Ectodermal cell (in vitro differentiated cells): ENCODE data around the gene NOL12.
"Not testable (repeated sequence)": the region's sequence is repeated elsewhere in the genome, so short reads cannot be mapped to it uniquely, and the experiment has no call there.

Experiments
- H3K27ac ChIP-seq: 2 replicates; pipeline ENCODE4 v1.7.0; 2013; ENCODE audit warnings: mild to moderate bottlenecking, low read depth, low read length; ENCODE audit not compliant: insufficient read depth, poor library complexity, severe bottlenecking
- H3K27me3 ChIP-seq: 2 replicates; pipeline ENCODE4 v1.7.0; 2013; ENCODE audit warnings: mild to moderate bottlenecking, low read length; ENCODE audit not compliant: insufficient read depth, control insufficient read depth, poor library complexity, severe bottlenecking
- H3K36me3 ChIP-seq: one replicate; pipeline ENCODE4 v1.7.0; 2013; ENCODE audit warnings: low read length; ENCODE audit not compliant: control insufficient read depth, insufficient read depth
- H3K4me1 ChIP-seq: one replicate; pipeline ENCODE4 v1.7.0; 2013; ENCODE audit warnings: low read length; ENCODE audit not compliant: control insufficient read depth, insufficient read depth
- H3K4me3 ChIP-seq: 2 replicates; pipeline ENCODE4 v1.7.0; 2013; ENCODE audit warnings: low read depth, low read length, control low read depth; ENCODE audit not compliant: insufficient read depth
- H3K9me3 ChIP-seq: 2 replicates; pipeline ENCODE4 v1.7.0; 2013; ENCODE audit warnings: mild to moderate bottlenecking, low read length, moderate library complexity; ENCODE audit not compliant: control insufficient read depth
- WGBS, 2 experiments: methylation state at CpG; one replicate each; pipeline ENCODE4 v1.1.7; 2013; ENCODE audit warnings: missing lambda C conversion rate in 2 of 2; 5-methylcytosine and 5-hydroxymethylcytosine counted together

The NOL12 gene

DNA sequence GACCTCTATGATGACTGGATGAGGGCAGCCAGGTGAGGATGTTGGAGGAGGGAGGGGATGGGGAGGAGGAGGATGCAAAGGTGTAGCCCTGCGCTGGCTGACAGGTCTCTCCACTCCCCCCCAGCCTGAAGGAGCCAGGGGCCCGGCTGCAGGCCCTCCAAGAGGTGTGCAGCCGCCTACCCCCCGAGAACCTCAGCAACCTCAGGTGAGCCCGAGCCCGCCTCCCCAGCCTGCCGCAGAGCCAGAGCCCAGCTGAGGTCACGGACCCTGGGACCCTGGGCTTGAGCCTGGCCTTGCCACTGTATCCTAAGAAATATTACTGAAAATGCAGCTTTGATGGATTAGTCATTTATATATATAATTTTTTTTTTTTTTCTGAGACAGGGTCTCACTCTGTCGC is 38.8 kb upstream of the NOL12 start:
- no peaks in the 10 kb centered on the region for H3K27me3 ChIP-seq
- no peaks in the 10 kb centered on the region for H3K9me3 ChIP-seq
- H3K4me1 ChIP-seq = no peaks in the 10 kb centered on the region
- no peaks in the 10 kb centered on the region for H3K36me3 ChIP-seq
- no peak overlapping the region for H3K27ac ChIP-seq
- H3K4me3 ChIP-seq = no peak overlapping the region
- WGBS, 2 experiments = 95 to 96% methylated on average over 9 of the region's 9 CpGs

DNA sequence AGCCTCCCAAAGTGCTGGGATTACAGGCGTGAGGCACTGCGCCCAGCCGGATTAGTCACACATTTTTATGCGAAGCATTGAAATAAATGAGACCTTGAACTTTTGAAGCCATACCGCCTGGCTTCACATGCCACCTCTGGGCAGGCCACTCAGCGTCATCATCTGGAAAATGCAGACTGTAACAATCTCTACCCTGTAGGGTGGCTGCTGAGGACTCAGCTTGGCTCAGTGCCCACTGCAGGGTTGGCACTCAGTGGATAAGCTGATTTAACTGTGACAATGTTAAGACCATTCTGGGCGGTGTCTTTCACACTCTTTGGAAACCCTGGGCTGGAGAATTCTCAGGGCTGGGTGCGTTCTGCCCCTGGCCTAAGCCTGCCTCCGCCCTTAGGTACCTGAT is 38.2 kb upstream of the NOL12 start:
- Histone ChIP-seq H3K4me3 (no peak overlapping the region), H3K36me3 (no peaks in the 10 kb centered on the region), H3K27ac (no peak overlapping the region), H3K4me1 (no peaks in the 10 kb centered on the region), H3K27me3 (no peaks in the 10 kb centered on the region), H3K9me3 (no peaks in the 10 kb centered on the region)
- WGBS, 2 experiments = 94 to 96% methylated on average over 9 of the region's 9 CpGs

- no peaks in the 10 kb centered on the region for H3K9me3 ChIP-seq
- no peaks in the 10 kb centered on the region for H3K27me3 ChIP-seq
- H3K36me3 ChIP-seq = peaks cover 4% of the 10 kb centered on the region
- 94 to 95% methylated on average over 17 of the region's 17 CpGs for WGBS, 2 experiments
- H3K4me1 ChIP-seq = no peaks in the 10 kb centered on the region
- H3K4me3 ChIP-seq = no peak overlapping the region
- no peak overlapping the region for H3K27ac ChIP-seq
These were observed 35.5 kb upstream of the NOL12 start for GRCh38 chr22:37650463-37651136.

DNA sequence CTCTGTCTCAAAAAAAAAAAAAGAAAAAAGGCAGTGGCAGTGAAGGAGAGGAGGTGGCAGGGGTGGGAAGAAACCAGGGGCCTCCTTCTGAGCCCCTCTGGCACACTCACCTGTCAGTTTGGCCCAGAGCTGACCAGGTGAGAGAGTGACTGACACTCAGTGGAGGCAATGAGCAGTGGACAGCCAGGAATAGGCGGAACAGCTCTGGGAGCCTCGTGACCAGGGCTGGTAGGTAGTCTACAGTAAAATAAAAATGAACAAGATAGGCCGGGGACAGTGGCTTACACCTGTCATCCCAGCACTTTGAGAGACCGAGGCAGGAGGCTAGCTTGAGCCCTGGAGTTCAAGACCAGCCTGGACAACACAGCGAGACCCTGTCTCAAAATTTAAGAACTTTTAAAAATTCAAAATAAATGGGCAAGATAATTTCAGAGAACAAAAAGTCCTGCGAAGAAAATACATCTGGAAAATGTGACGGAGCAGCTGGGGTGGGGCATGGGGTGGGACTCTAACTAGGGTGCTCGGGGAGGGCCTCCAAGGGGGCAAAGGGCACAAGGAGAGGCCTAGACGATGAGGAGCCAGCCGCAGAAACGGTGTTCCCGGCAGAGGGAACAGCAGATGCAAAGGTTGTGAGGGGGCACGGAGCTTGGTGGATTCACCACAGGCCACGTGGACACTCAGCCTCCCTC is 31.4 kb upstream of the NOL12 start:
- H3K4me1 ChIP-seq = peaks cover 5% of the 10 kb centered on the region
- no peaks in the 10 kb centered on the region for H3K27me3 ChIP-seq
- 92 to 93% methylated on average over 13 to 14 of the region's 14 CpGs for WGBS, 2 experiments
- no peaks in the 10 kb centered on the region for H3K9me3 ChIP-seq
- no peak overlapping the region for H3K4me3 ChIP-seq
- H3K27ac ChIP-seq = no peak overlapping the region
- peaks cover 4% of the 10 kb centered on the region for H3K36me3 ChIP-seq

DNA sequence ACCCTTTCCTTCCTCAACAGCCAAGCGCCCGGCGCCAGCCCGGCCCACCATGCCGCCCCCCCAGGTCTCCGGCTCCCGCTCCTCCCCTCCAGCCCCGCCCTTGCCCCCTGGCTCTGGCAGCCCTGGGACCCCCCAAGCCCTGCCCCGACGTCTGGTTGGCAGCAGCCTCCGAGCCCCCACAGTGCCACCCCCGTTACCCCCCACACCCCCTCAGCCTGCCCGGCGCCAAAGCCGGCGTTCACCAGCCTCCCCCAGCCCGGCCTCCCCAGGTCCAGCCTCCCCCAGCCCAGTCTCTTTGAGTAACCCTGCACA is 30.9 kb upstream of the NOL12 start:
- Histone ChIP-seq H3K27me3 (no peaks in the 10 kb centered on the region), H3K27ac (no peak overlapping the region), H3K4me3 (no peak overlapping the region), H3K9me3 (no peaks in the 10 kb centered on the region), H3K36me3 (peaks cover 4% of the 10 kb centered on the region), H3K4me1 (peaks cover 10% of the 10 kb centered on the region)
- 92 to 96% methylated on average over 14 to 17 of the region's 17 CpGs for WGBS, 2 experiments

DNA sequence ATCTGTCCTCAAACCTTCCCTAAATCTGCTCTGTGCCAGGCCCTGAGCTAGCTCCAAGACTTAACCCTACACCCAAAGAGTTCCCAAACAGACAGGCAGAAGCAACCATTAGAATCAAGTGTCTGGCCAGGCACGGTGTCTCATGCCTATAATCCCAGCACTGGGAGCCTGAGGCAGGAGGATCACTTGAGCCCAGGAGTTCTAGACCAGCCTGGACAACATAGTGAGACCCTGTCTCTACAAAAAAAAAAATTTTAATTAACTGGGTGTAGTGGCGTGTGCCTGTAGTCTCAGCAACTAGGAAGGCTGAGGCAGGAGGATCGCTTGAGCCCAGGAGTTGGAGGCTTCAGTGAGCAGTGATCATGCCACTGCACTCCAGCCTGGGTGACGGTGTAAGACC is 29.6 kb upstream of the NOL12 start:
- not testable (repeated sequence) for H3K36me3 ChIP-seq, H3K27ac ChIP-seq, H3K27me3 ChIP-seq, H3K9me3 ChIP-seq, H3K4me3 ChIP-seq
- peaks cover 23% of the 10 kb centered on the region for H3K4me1 ChIP-seq
- 91 to 94% methylated on average over 4 of the region's 4 CpGs for WGBS, 2 experiments

DNA sequence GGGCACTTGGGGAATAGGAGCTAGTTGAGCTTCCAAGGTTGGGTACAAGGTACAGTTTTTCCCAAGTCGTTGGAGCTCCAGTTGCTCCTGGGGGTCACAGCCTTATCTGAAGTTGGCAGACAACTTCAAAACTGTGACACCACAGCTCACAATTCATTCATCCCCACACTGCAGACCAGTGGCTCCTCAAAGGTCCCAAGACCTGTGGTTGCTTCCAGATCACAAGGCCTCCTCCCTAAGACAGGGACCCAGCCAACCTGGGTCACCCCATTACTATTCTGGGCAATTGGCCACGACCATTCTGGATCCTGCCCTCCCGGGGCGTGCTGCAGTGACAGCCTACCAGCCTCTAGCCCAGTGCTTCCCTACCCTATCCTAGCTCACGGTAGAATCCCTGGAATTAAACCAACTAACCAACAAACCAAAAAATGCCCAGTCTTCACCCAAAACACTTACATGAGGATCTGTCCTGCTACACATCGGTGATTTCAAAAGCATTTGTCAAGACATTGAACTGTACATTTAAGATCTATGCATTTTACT is 28.5 kb upstream of the NOL12 start:
- peak overlapping the region; percentile 49 for H3K4me3 ChIP-seq
- H3K27ac ChIP-seq = no peak overlapping the region

GRCh38 chr22:37658133-37659065 is 27.7 kb upstream of the NOL12 start, which contains the start of gene PDXP:
Gene PDXP, plus strand, starts transcription at chr22:37658723. Its CDS starts 60 bp downstream, at chr22:37658783.
- H3K4me3 ChIP-seq = peak within 1 kb of the TSS; percentile 88
- WGBS, 2 experiments = 0% methylated on average over 101 of the region's 101 CpGs
- H3K27me3 ChIP-seq = no peaks in the 10 kb centered on the region
- peaks cover 23% of the 10 kb centered on the region for H3K4me1 ChIP-seq
- no peaks in the 10 kb centered on the region for H3K9me3 ChIP-seq
- peak within 1 kb of the TSS; percentile 55 for H3K27ac ChIP-seq
- peaks cover 2% of the 10 kb centered on the region for H3K36me3 ChIP-seq

More for the DNA sequence above, 28.5 kb upstream of the NOL12 start:
- Histone ChIP-seq H3K27me3 (no peaks in the 10 kb centered on the region), H3K36me3 (peaks cover 4% of the 10 kb centered on the region), H3K9me3 (no peaks in the 10 kb centered on the region), H3K4me1 (peaks cover 23% of the 10 kb centered on the region)
- WGBS, 2 experiments = 15 to 19% methylated on average over 6 of the region's 6 CpGs

DNA sequence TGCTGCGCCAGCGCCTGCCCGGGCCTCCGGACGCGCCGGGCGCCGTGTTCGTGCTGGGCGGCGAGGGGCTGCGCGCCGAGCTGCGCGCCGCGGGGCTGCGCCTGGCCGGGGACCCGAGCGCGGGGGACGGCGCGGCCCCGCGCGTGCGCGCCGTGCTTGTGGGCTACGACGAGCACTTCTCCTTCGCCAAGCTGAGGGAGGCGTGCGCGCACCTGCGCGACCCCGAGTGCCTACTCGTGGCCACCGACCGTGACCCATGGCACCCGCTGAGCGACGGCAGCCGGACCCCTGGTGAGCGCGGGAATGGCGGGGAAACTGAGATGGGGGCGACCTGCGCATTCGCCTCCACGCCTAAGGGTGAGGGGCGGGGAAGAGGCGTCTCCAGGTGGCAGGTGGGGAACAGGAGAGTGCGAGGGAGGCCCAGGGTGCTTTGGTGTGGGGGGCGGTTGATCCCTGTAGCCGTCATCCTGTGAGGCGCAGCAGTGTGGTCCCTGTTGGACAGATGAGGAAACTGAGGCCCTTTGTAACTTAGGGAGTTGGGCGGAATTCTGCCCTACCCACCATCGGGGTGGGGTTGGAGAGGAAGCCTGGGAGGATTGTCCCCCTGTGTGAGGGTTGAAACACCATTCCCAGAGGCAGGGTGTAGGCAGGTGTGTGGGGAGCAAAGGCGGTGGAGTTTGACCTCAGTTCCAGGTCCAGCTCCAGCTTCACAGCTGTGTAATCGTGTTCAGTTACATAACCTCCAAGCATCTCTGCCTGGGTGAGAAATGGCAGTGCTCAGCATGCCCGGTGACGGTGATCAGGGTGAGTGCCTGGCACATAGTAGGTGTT is 26.9 kb upstream of the NOL12 start:
- Histone ChIP-seq H3K27ac (no peak overlapping the region), H3K4me1 (peaks cover 23% of the 10 kb centered on the region), H3K36me3 (no peaks in the 10 kb centered on the region), H3K27me3 (no peaks in the 10 kb centered on the region), H3K9me3 (no peaks in the 10 kb centered on the region), H3K4me3 (peak overlapping the region; percentile 88)
- WGBS, 2 experiments = 5 to 6% methylated on average over 68 of the region's 68 CpGs
